Activated CD4-positive, alpha-beta T cell treated with anti-CD3 and anti-CD28 coated beads, Interleukin-2, amount 10 ng/mL, durations not matched to agents 24 days and 14 days (primary cell): ENCODE results near the gene CNTNAP2. TPM values are rescaled to one million over a fixed set of nuclear protein-coding genes. Genes with fewer than 3 reads are reported as not detected.

Experiments
- DNase-seq: peaks from one replicate; pipeline ENCODE4 v3.0.0; 2022
- H3K27ac Mint-ChIP-seq: one replicate; pipeline ENCODE4 v1.8.0; 2022; ENCODE audit warnings: mild to moderate bottlenecking, mixed read lengths
- H3K27me3 Mint-ChIP-seq: one replicate; pipeline ENCODE4 v1.8.0; 2022; ENCODE audit warnings: mixed read lengths
- H3K36me3 Mint-ChIP-seq: one replicate; pipeline ENCODE4 v1.8.0; 2022; ENCODE audit warnings: low read depth, mild to moderate bottlenecking, mixed read lengths
- H3K4me1 Mint-ChIP-seq: one replicate; pipeline ENCODE4 v1.8.0; 2021; ENCODE audit warnings: mixed read lengths
- H3K4me3 Mint-ChIP-seq: one replicate; pipeline ENCODE4 v1.8.0; 2022; ENCODE audit warnings: mild to moderate bottlenecking, moderate library complexity, mixed read lengths
- H3K9me3 Mint-ChIP-seq: one replicate; pipeline ENCODE4 v1.8.0; 2021; ENCODE audit warnings: mixed read lengths
- intact Hi-C: fragments of 100-400 bp; cut with micrococcal nuclease; formaldehyde crosslinking; loops from one replicate; pipeline ENCODE4 v1.15.1; 2023
- total RNA-seq: library from RNA; stranded (reverse); gene quantifications from 2 replicates; pipeline ENCODE4 v1.2.3, GENCODE V29; 2022

Gene CNTNAP2
- total RNA-seq, 1 donor from 2014 or later = not detected

- H3K27me3 Mint-ChIP-seq = no peaks in the 10 kb centered on the region
- no peak overlapping the region for H3K27ac Mint-ChIP-seq
- H3K4me3 Mint-ChIP-seq = no peak overlapping the region
- no peaks in the 10 kb centered on the region for H3K4me1 Mint-ChIP-seq
- H3K36me3 Mint-ChIP-seq = no peaks in the 10 kb centered on the region
- peaks cover 4% of the 10 kb centered on the region for H3K9me3 Mint-ChIP-seq
- intact Hi-C loops = no loop called here
- no peak for DNase-seq
These were observed 2113.7 kb downstream of the CNTNAP2 start for GRCh38 chr7:148230296-148230695.

GRCh38 chr7:148230883-148231282 is 2114.3 kb downstream of the CNTNAP2 start:
- intact Hi-C loops = no loop called here
- no peak overlapping the region for H3K27ac Mint-ChIP-seq
- H3K27me3 Mint-ChIP-seq = no peaks in the 10 kb centered on the region
- no peaks in the 10 kb centered on the region for H3K9me3 Mint-ChIP-seq
- no peak overlapping the region for H3K4me3 Mint-ChIP-seq
- no peaks in the 10 kb centered on the region for H3K36me3 Mint-ChIP-seq
- no peak for DNase-seq
- no peaks in the 10 kb centered on the region for H3K4me1 Mint-ChIP-seq

DNA sequence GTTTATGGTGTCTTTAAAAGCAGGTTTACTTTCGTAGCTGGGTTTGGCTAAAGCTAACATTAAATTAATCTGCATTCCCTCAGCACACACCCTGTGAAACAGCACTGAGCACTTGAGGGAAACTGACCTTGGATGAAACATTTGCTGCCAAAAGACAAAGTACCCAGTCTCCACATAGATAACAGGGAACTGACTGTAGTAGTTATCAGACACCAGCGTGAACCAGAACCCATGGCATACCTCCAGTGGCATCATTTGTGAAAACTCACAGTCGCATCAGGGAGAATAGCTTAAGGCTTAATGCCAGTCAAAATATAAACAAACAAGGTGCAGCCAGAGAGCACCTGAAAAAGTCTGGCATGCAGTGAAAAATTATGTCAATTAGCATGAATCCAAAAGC is 2116.2 kb downstream of the CNTNAP2 start:
- no peaks in the 10 kb centered on the region for H3K36me3 Mint-ChIP-seq
- no peaks in the 10 kb centered on the region for H3K27me3 Mint-ChIP-seq
- no peak for DNase-seq
- intact Hi-C loops = no loop called here
- H3K27ac Mint-ChIP-seq = no peak overlapping the region
- no peak overlapping the region for H3K4me3 Mint-ChIP-seq
- no peaks in the 10 kb centered on the region for H3K9me3 Mint-ChIP-seq
- no peaks in the 10 kb centered on the region for H3K4me1 Mint-ChIP-seq

GRCh38 chr7:148234715-148235114 is 2118.1 kb downstream of the CNTNAP2 start:
- H3K4me3 Mint-ChIP-seq = no peak overlapping the region
- no peaks in the 10 kb centered on the region for H3K36me3 Mint-ChIP-seq
- intact Hi-C loops = no loop called here
- H3K27me3 Mint-ChIP-seq = no peaks in the 10 kb centered on the region
- DNase-seq = no peak
- H3K4me1 Mint-ChIP-seq = no peaks in the 10 kb centered on the region
- H3K9me3 Mint-ChIP-seq = no peaks in the 10 kb centered on the region
- no peak overlapping the region for H3K27ac Mint-ChIP-seq

DNA sequence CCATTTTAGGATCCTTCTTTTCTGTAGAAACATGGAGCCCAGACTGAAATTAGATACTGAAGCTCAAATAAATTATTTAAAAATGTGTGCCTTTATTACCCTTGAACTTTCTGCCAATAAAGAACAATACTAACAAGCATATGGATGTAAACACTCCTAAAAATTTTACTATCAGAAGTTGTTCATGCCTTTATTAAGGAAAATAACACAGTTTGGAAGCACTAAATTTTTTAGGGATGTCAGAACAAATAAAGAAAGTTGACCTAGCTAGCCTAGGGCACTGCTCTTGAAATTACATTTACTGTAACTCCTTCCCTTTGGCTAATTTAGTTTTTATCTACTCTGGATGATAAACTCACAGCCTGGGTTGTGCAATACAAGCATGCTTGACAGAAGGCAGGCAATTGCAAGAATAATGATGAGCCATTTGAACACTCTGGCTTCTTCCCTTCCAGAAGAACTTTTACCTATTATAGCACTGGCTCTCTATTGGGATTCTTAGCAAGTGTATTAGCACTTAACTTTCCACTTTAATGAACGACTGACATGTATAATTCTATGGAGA is 2122.2 kb downstream of the CNTNAP2 start:
- no peaks in the 10 kb centered on the region for H3K9me3 Mint-ChIP-seq

GRCh38 chr7:148241700-148242293 is 2125.2 kb downstream of the CNTNAP2 start:
- Mint-ChIP-seq H3K36me3 (no peaks in the 10 kb centered on the region), H3K27me3 (peaks cover 20% of the 10 kb centered on the region), H3K4me1 (no peaks in the 10 kb centered on the region), H3K4me3 (no peak overlapping the region), H3K27ac (no peak overlapping the region), H3K9me3 (no peaks in the 10 kb centered on the region)
- intact Hi-C loops = no loop called here
- no peak for DNase-seq

More for the DNA sequence above, 2122.2 kb downstream of the CNTNAP2 start:
- H3K27ac Mint-ChIP-seq = no peak overlapping the region
- H3K4me3 Mint-ChIP-seq = no peak overlapping the region
- intact Hi-C loops = no loop called here
- no peaks in the 10 kb centered on the region for H3K36me3 Mint-ChIP-seq
- H3K4me1 Mint-ChIP-seq = no peaks in the 10 kb centered on the region
- no peak for DNase-seq
- peaks cover 20% of the 10 kb centered on the region for H3K27me3 Mint-ChIP-seq

DNA sequence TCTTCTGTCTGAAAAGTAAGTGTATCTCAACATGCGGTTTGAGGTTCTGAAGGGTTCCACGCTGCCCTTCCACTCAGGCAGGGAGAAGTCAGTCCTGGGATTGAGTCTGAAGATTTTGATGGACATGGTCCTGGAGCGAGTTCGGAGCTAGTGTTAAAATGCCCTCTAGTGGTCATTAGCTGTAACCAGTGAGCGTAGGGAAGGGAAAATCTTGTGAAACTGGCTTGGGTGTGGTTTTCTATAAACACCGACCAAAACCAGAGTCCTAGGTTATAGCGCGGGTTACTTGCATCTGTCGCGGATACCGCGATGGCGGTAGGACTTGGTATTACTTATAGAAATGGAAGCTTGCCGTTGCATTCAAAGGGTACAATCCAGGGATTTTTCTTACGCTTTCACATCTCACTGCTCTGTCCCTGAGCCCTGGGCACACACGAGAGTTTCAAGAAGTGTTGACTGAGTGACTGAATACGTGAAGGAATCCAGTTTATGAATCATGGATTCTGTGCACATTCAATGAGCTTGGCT is 2125.8 kb downstream of the CNTNAP2 start:
- Mint-ChIP-seq H3K9me3 (no peaks in the 10 kb centered on the region), H3K36me3 (no peaks in the 10 kb centered on the region), H3K4me1 (no peaks in the 10 kb centered on the region), H3K4me3 (no peak overlapping the region), H3K27me3 (peaks cover 20% of the 10 kb centered on the region), H3K27ac (no peak overlapping the region)
- no peak for DNase-seq
- intact Hi-C loops = no loop called here

DNA sequence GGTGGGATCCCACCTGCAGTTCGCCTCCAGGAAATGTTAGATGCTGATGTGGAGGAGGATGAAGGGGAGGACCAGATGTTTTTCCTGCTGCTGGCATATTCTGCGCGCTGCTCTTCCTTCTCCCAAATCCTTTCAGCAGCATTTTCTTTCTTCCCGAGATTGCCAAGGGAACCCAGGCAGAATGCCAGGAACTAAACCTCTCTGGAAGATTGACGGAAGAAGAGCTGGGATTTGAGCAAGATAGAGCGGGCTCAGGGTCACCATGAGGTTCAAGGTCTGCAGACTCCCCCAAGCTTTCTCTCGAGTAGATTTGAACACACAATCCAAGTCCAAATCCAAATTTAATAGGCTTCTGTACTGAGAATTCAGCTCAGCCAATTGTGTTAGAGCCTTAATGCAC is 2128.8 kb downstream of the CNTNAP2 start:
- H3K4me3 Mint-ChIP-seq = no peak overlapping the region
- no peaks in the 10 kb centered on the region for H3K9me3 Mint-ChIP-seq
- H3K4me1 Mint-ChIP-seq = no peaks in the 10 kb centered on the region
- no peak for DNase-seq
- intact Hi-C loops = no loop called here
- no peaks in the 10 kb centered on the region for H3K36me3 Mint-ChIP-seq
- peaks cover 20% of the 10 kb centered on the region for H3K27me3 Mint-ChIP-seq
- no peak overlapping the region for H3K27ac Mint-ChIP-seq

GRCh38 chr7:148253629-148254028 is 2137.0 kb downstream of the CNTNAP2 start:
- no peaks in the 10 kb centered on the region for H3K4me1 Mint-ChIP-seq
- H3K4me3 Mint-ChIP-seq = no peak overlapping the region
- H3K27me3 Mint-ChIP-seq = no peaks in the 10 kb centered on the region
- H3K27ac Mint-ChIP-seq = no peak overlapping the region
- no peaks in the 10 kb centered on the region for H3K36me3 Mint-ChIP-seq
- no peak for DNase-seq
- H3K9me3 Mint-ChIP-seq = no peaks in the 10 kb centered on the region
- intact Hi-C loops = no loop called here

DNA sequence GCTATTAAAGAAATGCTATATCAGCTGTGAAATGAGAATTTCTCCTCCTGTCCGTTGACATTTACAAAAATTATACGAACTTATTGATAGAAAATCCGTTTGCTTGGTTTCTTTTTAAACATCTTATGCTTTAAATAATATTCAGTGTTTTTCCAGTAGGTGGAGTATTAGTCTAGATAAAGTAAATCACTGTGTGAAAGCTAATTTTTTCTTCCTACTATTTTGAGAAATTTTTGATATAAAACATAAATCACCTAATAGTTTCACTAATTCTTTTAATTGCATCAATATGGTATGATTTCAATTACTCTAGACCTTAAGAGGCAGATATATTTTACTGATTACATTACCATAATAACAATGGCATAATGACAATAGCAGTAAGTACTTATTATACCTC is 2138.7 kb downstream of the CNTNAP2 start:
- Mint-ChIP-seq H3K9me3 (no peaks in the 10 kb centered on the region), H3K36me3 (no peaks in the 10 kb centered on the region), H3K4me3 (no peak overlapping the region), H3K27me3 (no peaks in the 10 kb centered on the region), H3K27ac (no peak overlapping the region), H3K4me1 (no peaks in the 10 kb centered on the region)
- intact Hi-C loops = no loop called here
- no peak for DNase-seq

GRCh38 chr7:148256433-148256832 is 2139.8 kb downstream of the CNTNAP2 start:
- H3K4me3 Mint-ChIP-seq = no peak overlapping the region
- no peak overlapping the region for H3K27ac Mint-ChIP-seq
- no peaks in the 10 kb centered on the region for H3K9me3 Mint-ChIP-seq
- H3K27me3 Mint-ChIP-seq = no peaks in the 10 kb centered on the region
- DNase-seq = no peak
- intact Hi-C loops = no loop called here
- H3K36me3 Mint-ChIP-seq = no peaks in the 10 kb centered on the region
- H3K4me1 Mint-ChIP-seq = no peaks in the 10 kb centered on the region

DNA sequence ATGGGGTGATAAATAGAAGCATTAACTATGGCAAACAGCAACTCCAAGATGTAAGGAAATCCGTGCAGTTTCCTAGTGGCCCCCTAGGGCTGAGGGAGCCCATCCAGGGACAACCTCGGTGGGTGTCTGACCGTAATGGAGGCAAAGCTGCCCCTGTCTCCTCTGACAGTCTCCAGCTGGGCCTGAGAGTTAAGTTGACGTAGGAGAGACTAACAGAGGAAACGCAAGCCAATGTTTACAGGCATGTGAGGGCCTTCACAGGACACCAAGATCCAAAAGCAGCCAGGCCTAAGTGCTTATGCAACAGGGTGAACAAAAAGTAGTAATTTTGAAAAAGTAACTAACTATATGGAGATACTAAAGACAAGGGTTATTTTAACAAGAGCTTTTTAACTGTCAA is 2144.0 kb downstream of the CNTNAP2 start:
- no peak for DNase-seq

DNA sequence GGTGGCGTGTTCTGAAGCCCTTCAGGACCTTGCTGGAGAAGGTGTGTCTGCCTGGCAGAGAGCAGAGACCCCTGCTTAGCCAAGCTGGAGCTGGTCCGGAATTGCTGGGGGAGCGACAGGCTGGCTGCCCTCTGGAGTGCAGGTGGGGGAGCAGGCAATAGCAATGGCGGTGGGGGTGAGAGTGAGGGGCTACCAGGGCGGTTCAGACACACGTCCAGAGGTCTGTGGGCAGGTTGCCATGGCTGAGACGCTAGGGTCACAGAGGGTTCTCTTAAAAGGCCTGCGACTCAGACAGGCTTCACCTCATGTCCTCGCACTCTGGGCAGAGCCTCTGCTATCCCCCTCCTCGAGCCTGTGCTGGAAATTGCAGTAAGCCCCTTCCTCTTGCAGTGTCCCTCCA is 2144.9 kb downstream of the CNTNAP2 start:
- H3K4me1 Mint-ChIP-seq = peaks cover 7% of the 10 kb centered on the region
- no peaks in the 10 kb centered on the region for H3K36me3 Mint-ChIP-seq
- peaks cover 5% of the 10 kb centered on the region for H3K27me3 Mint-ChIP-seq
- H3K4me3 Mint-ChIP-seq = no peak overlapping the region
- H3K27ac Mint-ChIP-seq = no peak overlapping the region
- intact Hi-C loops = loop anchor here (10.0 kb wide), 1 partner anchor 223 kb away; no protein-coding TSS in a partner anchor
- no peaks in the 10 kb centered on the region for H3K9me3 Mint-ChIP-seq
- no peak for DNase-seq

More for the DNA sequence above, 2144.0 kb downstream of the CNTNAP2 start:
- Mint-ChIP-seq H3K27ac (no peak overlapping the region), H3K36me3 (no peaks in the 10 kb centered on the region), H3K4me3 (no peak overlapping the region), H3K9me3 (no peaks in the 10 kb centered on the region), H3K27me3 (peaks cover 5% of the 10 kb centered on the region), H3K4me1 (peaks cover 7% of the 10 kb centered on the region)
- intact Hi-C loops = loop anchor here (10.0 kb wide), 1 partner anchor 224 kb away; no protein-coding TSS in a partner anchor

DNA sequence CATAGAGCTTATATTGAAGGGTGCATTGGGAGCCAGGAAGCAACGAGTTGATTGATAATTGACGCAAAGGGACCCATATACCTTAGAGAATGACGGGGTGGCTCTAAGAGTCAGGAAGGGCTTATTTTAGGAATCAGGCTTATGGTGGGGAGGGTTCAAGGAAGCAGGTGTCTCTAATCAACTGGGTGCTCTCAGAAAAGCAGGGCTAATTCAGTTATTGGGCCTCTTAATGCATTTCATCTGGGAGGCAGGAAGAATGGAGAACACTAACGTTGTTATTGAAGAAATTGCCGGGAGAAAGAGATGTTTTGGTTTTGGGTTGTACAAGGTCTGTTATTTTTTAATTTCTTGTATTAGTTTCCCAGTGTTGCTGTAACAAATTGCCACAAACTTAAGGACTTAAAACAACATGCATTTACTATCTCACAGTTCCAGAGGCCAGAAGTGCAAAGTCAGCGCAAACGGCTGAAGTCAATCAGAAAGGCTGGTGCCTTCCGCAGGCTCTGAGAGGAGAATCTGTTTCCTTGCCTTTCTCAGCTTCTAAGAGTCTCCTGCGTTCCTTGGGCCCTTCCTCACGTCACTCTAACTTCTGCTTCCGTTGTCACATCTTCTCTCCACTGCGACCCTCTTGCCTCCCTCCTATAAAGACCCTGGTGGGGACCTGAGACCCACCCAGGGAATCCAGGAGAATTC is 2145.5 kb downstream of the CNTNAP2 start:
- Mint-ChIP-seq H3K9me3 (no peaks in the 10 kb centered on the region), H3K27me3 (peaks cover 5% of the 10 kb centered on the region), H3K27ac (no peak overlapping the region), H3K36me3 (no peaks in the 10 kb centered on the region), H3K4me3 (peak overlapping the region; percentile 22), H3K4me1 (peaks cover 7% of the 10 kb centered on the region)
- no peak for DNase-seq
- intact Hi-C loops = loop anchor here (10.0 kb wide), 1 partner anchor 223 kb away; no protein-coding TSS in a partner anchor
